SW480 (cell line): ENCODE measurements around the gene SYCP2L.
"Not testable (repeated sequence)": the region's sequence is repeated elsewhere in the genome, so short reads cannot be mapped to it uniquely, and the experiment has no call there.

Source experiments
- DNase-seq: peaks from one replicate; pipeline ENCODE4 v3.0.0-alpha.2; 2016; ENCODE audit warnings: low spot score

The SYCP2L gene

DNA sequence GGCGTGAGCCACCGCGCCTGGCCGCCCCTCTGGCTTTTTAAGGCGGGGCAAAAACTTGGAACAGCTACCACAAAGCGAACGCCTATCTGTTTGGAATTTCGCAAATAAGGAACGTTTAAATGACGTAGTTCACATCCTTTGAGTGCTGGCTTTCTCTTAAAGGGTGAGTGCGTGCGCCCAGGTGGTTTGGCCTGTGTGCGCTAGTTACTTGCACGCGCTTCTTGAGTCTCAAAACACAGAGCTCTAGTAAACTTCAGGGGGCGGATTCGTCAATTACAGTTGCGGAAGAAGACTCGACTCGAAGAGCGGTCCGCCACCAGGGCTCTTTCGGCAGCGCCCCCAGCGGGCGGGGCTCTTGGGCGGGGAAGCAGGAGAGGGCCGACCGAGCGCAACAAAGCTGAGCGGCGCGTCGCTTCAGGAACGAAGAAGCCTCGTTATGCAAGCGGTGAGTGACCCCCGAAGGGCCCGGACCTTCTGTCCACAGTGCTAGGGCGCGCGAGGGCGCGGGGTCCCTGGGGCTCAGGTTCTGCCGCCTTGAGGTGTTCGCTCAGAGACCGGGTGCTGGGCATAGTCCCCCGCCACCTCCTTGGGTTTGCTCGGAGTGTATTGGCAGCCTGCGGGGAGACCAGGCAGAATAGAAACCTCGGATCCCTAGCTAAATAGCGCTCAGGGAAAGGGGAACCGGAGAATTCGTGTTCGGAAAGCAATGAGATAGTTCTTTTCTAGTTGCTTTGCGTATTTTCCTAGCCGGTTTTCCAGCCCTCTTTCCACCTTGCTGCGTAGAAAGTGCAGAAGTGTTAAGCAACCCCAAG lies at the start of gene SYCP2L:
Gene SYCP2L (plus strand): TSS at position 362 of the 812 bp plus-strand sequence. CDS start 75 bp downstream, at position 437.
- DNase-seq, result no peak

DNA sequence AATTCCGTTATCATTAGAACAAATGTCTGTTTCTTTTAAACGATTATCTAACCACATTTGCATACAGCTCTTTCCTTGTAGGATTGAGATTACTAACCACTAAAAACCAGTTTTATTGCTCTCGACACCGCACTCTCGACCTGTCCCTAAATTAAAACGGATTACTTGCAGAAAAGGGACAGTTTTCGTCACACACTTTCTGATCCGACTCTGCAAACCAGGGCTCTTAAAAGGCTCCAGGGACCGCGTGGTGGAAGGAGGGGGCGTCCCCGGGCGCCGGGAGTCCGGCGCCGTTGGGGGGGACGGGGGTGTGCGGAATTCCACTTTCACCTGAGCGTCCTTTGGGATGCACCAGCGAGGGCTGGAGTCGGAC lies 49.2 kb upstream of the SYCP2L start:
- DNase-seq, result no peak

DNA sequence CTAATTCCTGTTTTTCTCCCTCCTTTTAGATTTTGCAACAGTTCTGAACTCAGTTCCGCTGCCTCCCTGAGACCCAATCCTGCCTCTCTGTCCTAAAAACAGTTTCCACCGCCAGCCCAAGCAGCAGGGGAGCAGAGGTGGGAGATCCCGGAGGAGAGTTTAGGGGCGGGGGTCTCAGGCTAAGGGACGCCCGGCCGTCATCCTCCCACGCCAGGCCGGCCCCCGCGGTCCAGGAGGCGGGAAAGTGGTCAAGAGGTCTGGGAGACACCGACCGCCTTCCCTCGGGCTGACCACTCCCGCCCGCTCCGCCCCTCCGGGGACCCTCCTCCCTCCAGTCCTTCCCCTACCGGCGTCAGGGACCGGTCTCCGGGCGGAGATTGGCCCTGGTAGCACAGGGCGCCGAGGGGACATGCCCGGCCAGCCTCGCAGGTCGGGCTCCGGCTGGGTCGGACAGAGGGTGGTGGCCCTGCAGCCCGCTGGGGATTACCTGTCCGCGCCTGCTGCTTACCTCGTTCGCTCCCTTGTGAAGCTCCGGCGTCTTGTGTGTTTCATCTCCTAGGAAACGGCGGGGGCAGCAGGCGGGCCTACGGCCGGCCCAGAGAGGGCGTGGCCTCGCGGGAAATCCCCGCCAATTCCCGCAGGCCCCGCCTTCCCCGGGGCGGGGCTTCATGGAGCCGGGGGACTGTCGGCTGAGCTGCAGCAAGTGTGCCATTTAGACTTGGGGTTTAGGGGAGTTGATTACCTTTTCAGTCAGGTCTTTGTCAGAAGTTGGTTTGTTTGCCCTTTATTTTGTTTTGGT lies 48.7 kb upstream of the SYCP2L start, which contains the start of gene MAK:
Gene MAK (minus strand): TSS at position 545 of the 799 bp plus-strand sequence. CDS start 7,891 bp downstream, outside the sequence.
- peak; percentile 92 for DNase-seq

- DNase-seq, result no peak
Observed at GRCh38 chr6:10838794-10839333, 48.0 kb upstream of the SYCP2L start.

DNA sequence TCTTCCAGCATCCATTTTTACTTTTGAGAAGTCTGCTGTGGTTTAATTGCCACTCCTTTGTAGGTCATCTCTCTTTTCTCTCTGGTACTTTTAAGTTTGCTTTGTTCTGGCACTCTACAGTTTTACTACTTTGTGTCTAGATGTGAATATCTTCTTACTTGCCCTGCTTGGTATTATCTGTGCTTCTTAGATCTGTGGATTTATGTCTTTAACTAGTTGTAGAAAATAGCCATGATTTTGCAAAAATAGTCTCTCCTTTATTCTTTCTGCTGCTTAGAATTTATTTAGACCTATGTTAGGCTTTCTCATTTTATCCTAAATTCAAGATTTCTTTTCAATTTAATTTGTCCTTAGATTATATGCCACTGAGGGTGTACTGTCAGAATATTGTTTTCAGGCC lies 43.3 kb upstream of the SYCP2L start:
- DNase-seq, result no peak

DNA sequence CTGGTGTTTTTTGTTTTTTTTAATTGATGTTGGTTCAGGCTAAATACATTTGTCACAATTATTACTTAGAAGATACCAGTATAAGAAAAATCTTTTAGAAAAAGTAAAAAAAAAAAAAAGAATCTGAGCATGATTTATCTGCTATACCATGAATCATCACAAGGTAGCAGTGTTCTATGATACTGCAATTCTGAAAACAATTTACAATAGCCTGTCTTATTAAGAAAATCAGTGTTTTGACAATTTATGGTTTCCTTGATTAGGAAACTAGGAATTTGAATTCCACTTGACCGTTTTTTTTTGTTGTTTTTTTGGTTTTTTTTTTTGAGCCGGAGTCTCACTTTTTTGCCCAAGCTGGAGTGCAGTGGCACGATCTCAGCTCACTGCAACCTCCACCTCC lies 39.2 kb upstream of the SYCP2L start:
- no peak for DNase-seq

- no peak for DNase-seq
Observed at GRCh38 chr6:10849901-10850300, 37.0 kb upstream of the SYCP2L start.

- DNase-seq, result no peak
Observed at GRCh38 chr6:10850728-10851127, 36.1 kb upstream of the SYCP2L start.

GRCh38 chr6:10852361-10852960 lies 34.4 kb upstream of the SYCP2L start:
- DNase-seq, result no peak

DNA sequence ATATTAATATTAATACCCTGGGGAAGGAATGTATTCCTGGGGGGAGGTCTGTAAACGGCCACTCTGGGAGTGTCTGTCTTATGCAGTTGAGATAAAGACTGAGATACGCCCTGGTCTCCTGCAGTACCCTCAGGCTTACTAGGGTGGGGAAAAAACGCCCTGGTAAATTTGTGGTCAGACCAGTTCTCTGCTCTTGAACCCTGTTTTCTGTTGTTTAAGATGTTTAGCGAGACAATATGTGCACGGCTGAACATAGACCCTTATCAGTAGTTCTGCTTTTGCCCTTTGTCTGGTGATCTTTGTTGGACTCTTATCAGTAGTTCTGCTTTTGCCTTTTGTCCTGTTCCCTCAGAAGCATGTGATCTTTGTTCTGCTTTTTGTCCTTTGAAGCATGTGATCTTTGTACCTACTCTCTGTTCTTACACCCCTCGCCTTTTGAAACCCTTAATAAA lies 33.0 kb upstream of the SYCP2L start:
- DNase-seq, result not testable (repeated sequence)

DNA sequence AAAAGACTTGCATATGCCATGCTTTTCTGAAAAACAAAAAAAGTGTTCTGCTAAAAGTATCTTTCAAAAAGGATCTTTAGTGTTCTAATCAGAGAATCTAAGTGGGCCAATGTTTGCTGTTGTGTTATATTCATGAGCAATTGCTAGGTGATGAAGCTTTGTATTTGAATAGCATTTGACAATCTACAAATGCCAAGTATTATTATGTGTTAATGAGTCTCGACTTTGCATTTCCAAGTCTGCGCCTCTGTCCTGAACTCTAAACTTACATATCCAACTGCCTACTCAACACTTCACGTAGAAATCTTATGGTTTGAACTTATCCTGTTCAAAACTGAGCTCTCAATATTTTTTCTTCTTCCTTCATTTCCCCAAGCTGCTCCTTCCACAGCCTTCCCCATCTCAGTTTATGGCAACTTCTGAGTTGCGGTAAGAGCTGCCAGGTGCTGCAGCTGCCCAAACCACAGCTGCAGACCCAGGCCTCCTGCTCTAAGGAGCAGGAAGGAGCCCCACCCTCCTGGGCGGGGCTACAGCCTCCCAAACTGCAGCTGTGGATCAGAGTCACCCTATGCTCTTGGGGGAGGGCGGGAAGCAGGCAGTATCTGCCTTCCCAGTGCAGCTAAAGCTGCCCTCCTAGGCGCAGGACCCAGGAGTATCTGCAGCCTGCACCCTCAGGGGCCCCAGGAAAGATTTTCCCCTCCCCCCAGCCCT lies 31.8 kb upstream of the SYCP2L start:
- no peak for DNase-seq

DNA sequence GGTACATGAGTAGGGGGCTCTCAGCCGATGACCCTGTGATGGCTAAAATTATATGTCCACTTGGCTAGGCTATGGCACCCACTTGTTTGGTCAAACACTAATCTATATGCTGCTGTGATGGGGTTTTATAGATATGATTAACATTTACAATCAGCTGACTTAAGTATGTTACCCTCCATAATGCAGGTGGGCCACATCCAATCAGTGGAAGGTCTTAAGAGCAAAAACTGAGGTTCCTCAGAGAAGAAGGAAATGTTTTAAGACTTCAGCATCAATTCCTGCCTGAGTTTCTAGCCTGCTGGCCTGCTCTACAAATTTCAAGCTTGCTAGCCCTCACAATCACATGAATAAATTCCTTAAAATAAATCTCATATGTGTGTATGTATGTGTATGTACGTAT lies 29.6 kb upstream of the SYCP2L start:
- DNase-seq, result no peak

DNA sequence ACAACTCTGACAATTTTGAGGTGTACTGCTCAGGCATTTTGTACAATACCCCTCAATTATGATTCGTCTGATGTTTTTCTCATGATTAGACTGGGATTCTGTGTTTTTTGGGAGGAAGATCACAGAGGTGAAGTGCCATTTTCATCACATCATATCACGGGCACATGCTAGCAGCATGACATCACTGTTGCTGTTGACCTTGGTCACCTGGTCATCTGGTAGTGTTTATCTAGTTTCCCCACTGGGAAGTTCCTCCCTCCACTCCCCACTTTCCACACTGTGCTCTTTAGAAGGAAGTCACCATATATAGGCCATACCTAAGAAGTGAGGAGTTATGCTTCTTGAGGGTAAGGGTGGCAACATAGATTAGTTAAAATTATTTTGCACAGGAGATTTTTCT lies 25.8 kb upstream of the SYCP2L start:
- no peak for DNase-seq

GRCh38 chr6:10862361-10862760 lies 24.5 kb upstream of the SYCP2L start:
- no peak for DNase-seq

- DNase-seq, result not testable (repeated sequence)
Observed at GRCh38 chr6:10863031-10863430, 23.8 kb upstream of the SYCP2L start.

DNA sequence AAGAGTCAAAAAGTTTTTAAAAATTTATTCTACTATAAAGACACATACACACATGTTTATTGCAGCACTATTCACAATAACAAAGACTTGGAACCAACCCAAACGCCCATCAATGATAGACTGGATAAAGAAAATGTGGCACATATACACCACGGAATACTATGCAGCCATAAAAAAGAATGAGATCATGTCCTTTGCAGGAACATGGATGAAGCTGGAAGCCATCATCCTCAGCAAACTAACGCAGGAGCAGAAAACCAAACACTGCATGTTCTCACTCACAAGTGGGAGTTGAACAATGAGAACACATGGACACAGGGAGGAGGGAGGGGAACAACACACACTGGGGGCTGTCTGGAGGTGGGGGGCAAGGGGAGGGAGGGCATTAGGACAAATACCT lies 20.1 kb upstream of the SYCP2L start:
- not testable (repeated sequence) for DNase-seq

- DNase-seq, result no peak
Observed at GRCh38 chr6:10867952-10868351, 18.9 kb upstream of the SYCP2L start.

DNA sequence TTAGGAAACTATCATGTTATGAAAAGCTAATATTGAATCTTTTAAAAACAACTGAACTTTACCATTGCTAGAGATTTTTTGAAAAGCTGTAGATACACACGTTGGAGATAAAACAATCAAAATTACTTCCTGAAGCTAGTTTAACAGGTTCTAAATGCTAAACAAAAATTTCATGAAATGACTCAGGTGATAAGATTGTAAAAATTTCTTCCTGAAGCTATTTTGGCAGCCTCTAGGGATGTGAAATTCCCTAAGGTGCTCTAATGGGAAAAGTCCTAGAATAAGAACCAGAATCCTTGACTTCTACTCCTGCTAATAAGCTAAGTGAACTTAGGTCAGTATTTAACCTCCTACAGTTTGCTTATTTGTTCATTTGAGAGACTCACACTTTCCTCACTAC lies 13.5 kb upstream of the SYCP2L start:
- no peak for DNase-seq

- no peak for DNase-seq
Observed at GRCh38 chr6:10874207-10874606, 12.6 kb upstream of the SYCP2L start.

DNA sequence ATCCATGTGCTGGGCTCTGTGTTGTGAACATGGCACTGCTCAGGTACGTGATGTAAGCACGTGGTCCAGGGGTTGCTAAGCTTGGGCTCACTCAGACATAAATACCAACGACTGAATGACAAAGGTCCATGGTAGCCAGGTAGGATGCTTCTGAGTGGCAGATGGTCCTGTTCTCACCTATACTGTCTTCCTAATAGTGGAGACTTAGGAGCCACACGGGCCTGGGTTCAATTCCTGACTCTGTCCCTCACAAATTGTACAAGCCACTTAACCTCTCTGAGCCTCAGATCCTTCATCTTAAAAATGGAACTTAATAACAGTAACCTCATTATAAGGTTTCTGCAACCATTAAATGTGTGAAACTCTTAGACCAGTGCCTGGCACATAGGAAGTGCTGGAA lies 11.8 kb upstream of the SYCP2L start:
- DNase-seq, result no peak

GRCh38 chr6:10877012-10877411 lies 9.8 kb upstream of the SYCP2L start:
- no peak for DNase-seq

DNA sequence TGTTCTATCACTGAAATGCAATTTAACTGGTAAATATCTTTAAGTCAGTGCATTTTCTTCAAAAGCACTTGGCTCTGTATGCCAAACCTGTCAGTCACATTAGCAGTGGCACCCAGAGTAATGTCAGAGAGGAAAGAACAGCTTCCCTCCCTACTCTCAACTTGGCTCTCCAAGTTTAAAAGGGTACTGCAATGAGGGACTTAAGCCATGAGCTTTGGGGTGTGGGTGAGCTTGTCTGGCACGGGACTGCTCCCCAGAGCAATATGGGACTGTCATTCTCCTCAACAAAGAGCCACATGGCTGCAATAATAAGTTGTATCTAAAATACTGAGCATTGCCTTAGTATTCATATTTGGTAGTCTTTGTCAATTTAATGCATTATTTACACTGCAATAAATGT lies 9.0 kb upstream of the SYCP2L start:
- DNase-seq, result no peak
